GM23338 (cell line): ENCODE data around the gene CD14.

Experiments used
- CREB1 ChIP-seq: fragments of 250-450 bp; sonication (Bioruptor Pico); IDR thresholded peaks from 2 replicates; pipeline ENCODE4 v1.5.0; 2020; ENCODE audit warnings: low read depth, mild to moderate bottlenecking, moderate library complexity
- EZH2 ChIP-seq: fragments of 200-600 bp; sonication (generic); IDR thresholded peaks from one replicate; pipeline ENCODE4 v1.8.0; 2017; ENCODE audit warnings: antibody characterized with exemption, mild to moderate bottlenecking, low read depth; ENCODE audit not compliant: unreplicated experiment
- EZH2phosphoT487 ChIP-seq: fragments of 200-600 bp; sonication (generic); IDR thresholded peaks from one replicate; pipeline ENCODE4 v1.8.1; 2018; ENCODE audit warnings: antibody characterized with exemption; ENCODE audit not compliant: unreplicated experiment
- POLR2AphosphoS5 ChIP-seq: IDR thresholded peaks from 2 replicates; pipeline ENCODE4 v1.6.1; 2016; ENCODE audit warnings: antibody characterized with exemption, low read depth
- TF ChIP-seq, protein P1 (sequence below), 2 experiments: fragments of 200-600 bp in 1 of 2; sonication (generic) in 1 of 2; conservative IDR thresholded peaks; 2 replicates each; pipeline versions ENCODE4 v1.5.1 to v1.6.1; 2016 to 2017; ENCODE audit warnings: antibody characterized with exemption in 2 of 2, low read depth in 2 of 2, mild to moderate bottlenecking in 2 of 2, moderate library complexity in 1 of 2
- TF ChIP-seq, protein P2 (sequence below): IDR thresholded peaks from one replicate; pipeline ENCODE4 v1.6.1; 2018; ENCODE audit warnings: antibody characterized with exemption; ENCODE audit not compliant: unreplicated experiment

DNA sequence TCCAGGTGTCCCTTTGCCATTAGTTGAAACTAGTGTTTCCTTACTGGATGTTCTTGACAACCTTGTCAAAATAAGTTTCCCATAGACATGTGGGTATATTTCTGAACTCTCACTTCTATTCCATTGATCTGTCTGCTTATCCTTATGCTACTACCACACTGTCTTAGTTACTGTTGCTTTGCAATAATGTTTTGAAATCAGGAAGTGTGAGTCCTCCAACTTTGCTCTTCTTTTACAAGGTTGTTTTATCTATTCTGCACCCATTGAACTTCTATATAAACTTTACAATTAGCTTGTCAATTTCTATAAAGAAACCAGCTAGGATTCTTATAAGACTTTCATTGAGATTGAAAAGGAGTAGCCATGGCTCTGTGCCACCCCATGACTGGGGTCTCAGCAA is 24.3 kb downstream of the CD14 start:
- no peak for TF ChIP-seq POLR2AphosphoS5
- no peak for TF ChIP-seq EZH2phosphoT487
- TF ChIP-seq, protein P1, sequence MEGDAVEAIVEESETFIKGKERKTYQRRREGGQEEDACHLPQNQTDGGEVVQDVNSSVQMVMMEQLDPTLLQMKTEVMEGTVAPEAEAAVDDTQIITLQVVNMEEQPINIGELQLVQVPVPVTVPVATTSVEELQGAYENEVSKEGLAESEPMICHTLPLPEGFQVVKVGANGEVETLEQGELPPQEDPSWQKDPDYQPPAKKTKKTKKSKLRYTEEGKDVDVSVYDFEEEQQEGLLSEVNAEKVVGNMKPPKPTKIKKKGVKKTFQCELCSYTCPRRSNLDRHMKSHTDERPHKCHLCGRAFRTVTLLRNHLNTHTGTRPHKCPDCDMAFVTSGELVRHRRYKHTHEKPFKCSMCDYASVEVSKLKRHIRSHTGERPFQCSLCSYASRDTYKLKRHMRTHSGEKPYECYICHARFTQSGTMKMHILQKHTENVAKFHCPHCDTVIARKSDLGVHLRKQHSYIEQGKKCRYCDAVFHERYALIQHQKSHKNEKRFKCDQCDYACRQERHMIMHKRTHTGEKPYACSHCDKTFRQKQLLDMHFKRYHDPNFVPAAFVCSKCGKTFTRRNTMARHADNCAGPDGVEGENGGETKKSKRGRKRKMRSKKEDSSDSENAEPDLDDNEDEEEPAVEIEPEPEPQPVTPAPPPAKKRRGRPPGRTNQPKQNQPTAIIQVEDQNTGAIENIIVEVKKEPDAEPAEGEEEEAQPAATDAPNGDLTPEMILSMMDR (conservative IDR thresholded peaks at IDR 0.05; ENCODE audit: low read depth in 2 of 2), result no peak
- no peak for TF ChIP-seq EZH2
- TF ChIP-seq, protein P2, sequence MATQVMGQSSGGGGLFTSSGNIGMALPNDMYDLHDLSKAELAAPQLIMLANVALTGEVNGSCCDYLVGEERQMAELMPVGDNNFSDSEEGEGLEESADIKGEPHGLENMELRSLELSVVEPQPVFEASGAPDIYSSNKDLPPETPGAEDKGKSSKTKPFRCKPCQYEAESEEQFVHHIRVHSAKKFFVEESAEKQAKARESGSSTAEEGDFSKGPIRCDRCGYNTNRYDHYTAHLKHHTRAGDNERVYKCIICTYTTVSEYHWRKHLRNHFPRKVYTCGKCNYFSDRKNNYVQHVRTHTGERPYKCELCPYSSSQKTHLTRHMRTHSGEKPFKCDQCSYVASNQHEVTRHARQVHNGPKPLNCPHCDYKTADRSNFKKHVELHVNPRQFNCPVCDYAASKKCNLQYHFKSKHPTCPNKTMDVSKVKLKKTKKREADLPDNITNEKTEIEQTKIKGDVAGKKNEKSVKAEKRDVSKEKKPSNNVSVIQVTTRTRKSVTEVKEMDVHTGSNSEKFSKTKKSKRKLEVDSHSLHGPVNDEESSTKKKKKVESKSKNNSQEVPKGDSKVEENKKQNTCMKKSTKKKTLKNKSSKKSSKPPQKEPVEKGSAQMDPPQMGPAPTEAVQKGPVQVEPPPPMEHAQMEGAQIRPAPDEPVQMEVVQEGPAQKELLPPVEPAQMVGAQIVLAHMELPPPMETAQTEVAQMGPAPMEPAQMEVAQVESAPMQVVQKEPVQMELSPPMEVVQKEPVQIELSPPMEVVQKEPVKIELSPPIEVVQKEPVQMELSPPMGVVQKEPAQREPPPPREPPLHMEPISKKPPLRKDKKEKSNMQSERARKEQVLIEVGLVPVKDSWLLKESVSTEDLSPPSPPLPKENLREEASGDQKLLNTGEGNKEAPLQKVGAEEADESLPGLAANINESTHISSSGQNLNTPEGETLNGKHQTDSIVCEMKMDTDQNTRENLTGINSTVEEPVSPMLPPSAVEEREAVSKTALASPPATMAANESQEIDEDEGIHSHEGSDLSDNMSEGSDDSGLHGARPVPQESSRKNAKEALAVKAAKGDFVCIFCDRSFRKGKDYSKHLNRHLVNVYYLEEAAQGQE, result no peak
- no peak for TF ChIP-seq CREB1 (CRISPR knock-in tag)
